ENCODE data around the gene SYNM.

The SYNM gene

GRCh38 chr15:99131441-99132023, 26.7 kb downstream of the SYNM start:
- TF ChIP-seq CTCF (IDR thresholded peaks at IDR 0.05; ENCODE audit: low read depth, low read length, poor library complexity, severe bottlenecking) = no peak
- no peak for TF ChIP-seq EZH2phosphoT487 (IDR thresholded peaks at IDR 0.05; ENCODE audit: borderline replicate concordance, low read length)
- Histone ChIP-seq H3K9me3 (ENCODE audit: control insufficient read depth, insufficient read depth, low read length) (no peaks in the 10 kb centered on the region), H3K4me1 (ENCODE audit: control insufficient read depth, low read length) (no peaks in the 10 kb centered on the region), H3K79me2 (ENCODE audit: control insufficient read depth, low read length) (no peaks in the 10 kb centered on the region), H3K4me3 (ENCODE audit: low read length) (no peak overlapping the region), H3K9me2 (replicated peaks; ENCODE audit: control insufficient read depth, low read length) (no peaks in the 10 kb centered on the region), H3K27ac (ENCODE audit: low read depth, low read length) (no peak overlapping the region), H3K27me3 (ENCODE audit: control insufficient read depth, low read length) (no peaks in the 10 kb centered on the region; the same call in 1 of the 2 replicates), H3K4me2 (ENCODE audit: low read length) (no peak overlapping the region), H3K36me3 (ENCODE audit: control insufficient read depth, low read length) (no peaks in the 10 kb centered on the region), H4K20me1 (ENCODE audit: control insufficient read depth, insufficient read depth, low read depth, low read length) (no peaks in the 10 kb centered on the region), H3F3A (ENCODE audit: control insufficient read depth, insufficient read depth) (no peaks in the 10 kb centered on the region)

GRCh38 chr15:99132122-99132521, 27.2 kb downstream of the SYNM start:
- H3K4me3 ChIP-seq (ENCODE audit: low read length) = no peak overlapping the region
- no peaks in the 10 kb centered on the region; the same call in 1 of the 2 replicates for H3K27me3 ChIP-seq (ENCODE audit: control insufficient read depth, low read length)
- no peaks in the 10 kb centered on the region for H3K79me2 ChIP-seq (ENCODE audit: control insufficient read depth, low read length)
- H3K4me2 ChIP-seq (ENCODE audit: low read length) = no peak overlapping the region
- no peaks in the 10 kb centered on the region for H4K20me1 ChIP-seq (ENCODE audit: control insufficient read depth, insufficient read depth, low read depth, low read length)
- H3K4me1 ChIP-seq (ENCODE audit: control insufficient read depth, low read length) = no peaks in the 10 kb centered on the region
- H3K36me3 ChIP-seq (ENCODE audit: control insufficient read depth, low read length) = no peaks in the 10 kb centered on the region
- H3K27ac ChIP-seq (ENCODE audit: low read depth, low read length) = no peak overlapping the region
- no peaks in the 10 kb centered on the region for H3K9me2 ChIP-seq (replicated peaks; ENCODE audit: control insufficient read depth, low read length)
- no peaks in the 10 kb centered on the region for H3K9me3 ChIP-seq (ENCODE audit: control insufficient read depth, insufficient read depth, low read length)
- H3F3A ChIP-seq (ENCODE audit: control insufficient read depth, insufficient read depth) = no peaks in the 10 kb centered on the region
- TF ChIP-seq EZH2phosphoT487 (IDR thresholded peaks at IDR 0.05; ENCODE audit: borderline replicate concordance, low read length) = no peak
- TF ChIP-seq CTCF (IDR thresholded peaks at IDR 0.05; ENCODE audit: low read depth, low read length, poor library complexity, severe bottlenecking) = no peak

GRCh38 chr15:99132634-99133287, 27.9 kb downstream of the SYNM start:
- no peaks in the 10 kb centered on the region for H3F3A ChIP-seq (ENCODE audit: control insufficient read depth, insufficient read depth)
- no peak overlapping the region for H3K4me2 ChIP-seq (ENCODE audit: low read length)
- H3K9me2 ChIP-seq (replicated peaks; ENCODE audit: control insufficient read depth, low read length) = no peaks in the 10 kb centered on the region
- no peaks in the 10 kb centered on the region; the same call in 1 of the 2 replicates for H3K27me3 ChIP-seq (ENCODE audit: control insufficient read depth, low read length)
- H3K9me3 ChIP-seq (ENCODE audit: control insufficient read depth, insufficient read depth, low read length) = no peaks in the 10 kb centered on the region
- no peaks in the 10 kb centered on the region for H3K79me2 ChIP-seq (ENCODE audit: control insufficient read depth, low read length)
- no peak overlapping the region for H3K4me3 ChIP-seq (ENCODE audit: low read length)
- no peaks in the 10 kb centered on the region for H4K20me1 ChIP-seq (ENCODE audit: control insufficient read depth, insufficient read depth, low read depth, low read length)
- TF ChIP-seq CTCF (IDR thresholded peaks at IDR 0.05; ENCODE audit: low read depth, low read length, poor library complexity, severe bottlenecking) (no peak), EZH2phosphoT487 (IDR thresholded peaks at IDR 0.05; ENCODE audit: borderline replicate concordance, low read length) (no peak)
- H3K27ac ChIP-seq (ENCODE audit: low read depth, low read length) = no peak overlapping the region
- H3K36me3 ChIP-seq (ENCODE audit: control insufficient read depth, low read length) = no peaks in the 10 kb centered on the region
- no peaks in the 10 kb centered on the region for H3K4me1 ChIP-seq (ENCODE audit: control insufficient read depth, low read length)
